Lower leg skin (tissue), 4 donors: ENCODE data around the gene SEMA3B. TPM values are rescaled to one million over a fixed set of nuclear protein-coding genes. Genes with fewer than 3 reads are reported as not detected.

Experiments used
- DNase-seq, 2 donors: peaks; one replicate each; pipeline ENCODE4 v3.0.0-alpha.2; 2019; ENCODE audit warnings: low spot score in 2 of 2
- H3K4me3 ChIP-seq: fragments of 200-600 bp; sonication (generic); 2 replicates; pipeline ENCODE4 v1.5.1; 2017; ENCODE audit warnings: mild to moderate bottlenecking, low read depth; ENCODE audit not compliant: poor library complexity, severe bottlenecking
- CTCF ChIP-seq, 3 donors: fragments of 450-650 bp; IDR thresholded peaks; one replicate each; pipeline ENCODE4 v1.5.1; 2016; ENCODE audit warnings: antibody characterized with exemption in 3 of 3, mild to moderate bottlenecking in 3 of 3, moderate library complexity in 2 of 3
- POLR2A ChIP-seq, 2 donors: fragments of 450-650 bp; IDR thresholded peaks; one replicate each; pipeline ENCODE4 v1.6.1; 2016 to 2017; ENCODE audit warnings: antibody characterized with exemption in 2 of 2, mild to moderate bottlenecking in 1 of 2, moderate library complexity in 1 of 2
- WGBS, 2 donors: methylation state at CpG; one replicate each; pipeline ENCODE4 v1.1.5; 2018; 5-methylcytosine and 5-hydroxymethylcytosine counted together
- intact Hi-C: fragments of 100-400 bp; cut with DNase I; formaldehyde crosslinking; loops from one replicate; pipeline ENCODE4 v1.15.0; 2023; ENCODE audit warnings: low total_unique reads
- total RNA-seq, 4 donors: library from RNA; depleted of rRNA; stranded (reverse); fragments of >200 nt; gene quantifications; one replicate each; pipeline ENCODE4 v1.1.0, GENCODE V29; 2016

Gene SEMA3B
- total RNA-seq, 4 donors from 2014 or later = 1.1 to 7.2 (median 3.3) TPM

GRCh38 chr3:50239649-50240048 lies 29.3 kb upstream of the SEMA3B start:
- WGBS, 2 donors = 73 to 80% methylated on average over 4 of the region's 4 CpGs

GRCh38 chr3:50241163-50241562 lies 27.8 kb upstream of the SEMA3B start:
- H3K4me3 ChIP-seq = no peak overlapping the region
- no peak for TF ChIP-seq POLR2A (IDR thresholded peaks at IDR 0.05)
- TF ChIP-seq CTCF (IDR thresholded peaks at IDR 0.05) = no peak
- intact Hi-C loops = no loop called here
- 48 to 54% methylated on average over 4 of the region's 4 CpGs for WGBS, 2 donors
- DNase-seq = no peak

More at GRCh38 chr3:50239649-50240048, 29.3 kb upstream of the SEMA3B start:
- intact Hi-C loops = no loop called here
- TF ChIP-seq POLR2A (IDR thresholded peaks at IDR 0.05) = no peak
- TF ChIP-seq CTCF (IDR thresholded peaks at IDR 0.05) = no peak
- no peak overlapping the region for H3K4me3 ChIP-seq
- DNase-seq = no peak

GRCh38 chr3:50241713-50242380 lies 27.1 kb upstream of the SEMA3B start:
- intact Hi-C loops = no loop called here
- no peak for TF ChIP-seq POLR2A (IDR thresholded peaks at IDR 0.05)
- no peak for TF ChIP-seq CTCF (IDR thresholded peaks at IDR 0.05)
- no peak for DNase-seq
- no peak overlapping the region for H3K4me3 ChIP-seq
- 50 to 62% methylated on average over 7 of the region's 7 CpGs for WGBS, 2 donors

- intact Hi-C loops = no loop called here
- no peak overlapping the region for H3K4me3 ChIP-seq
- 28 to 29% methylated on average over 3 of the region's 3 CpGs for WGBS, 2 donors
- no peak for DNase-seq
- TF ChIP-seq POLR2A (IDR thresholded peaks at IDR 0.05) (no peak), CTCF (IDR thresholded peaks at IDR 0.05) (no peak)
Observed at GRCh38 chr3:50242381-50242770, 26.6 kb upstream of the SEMA3B start.

DNA sequence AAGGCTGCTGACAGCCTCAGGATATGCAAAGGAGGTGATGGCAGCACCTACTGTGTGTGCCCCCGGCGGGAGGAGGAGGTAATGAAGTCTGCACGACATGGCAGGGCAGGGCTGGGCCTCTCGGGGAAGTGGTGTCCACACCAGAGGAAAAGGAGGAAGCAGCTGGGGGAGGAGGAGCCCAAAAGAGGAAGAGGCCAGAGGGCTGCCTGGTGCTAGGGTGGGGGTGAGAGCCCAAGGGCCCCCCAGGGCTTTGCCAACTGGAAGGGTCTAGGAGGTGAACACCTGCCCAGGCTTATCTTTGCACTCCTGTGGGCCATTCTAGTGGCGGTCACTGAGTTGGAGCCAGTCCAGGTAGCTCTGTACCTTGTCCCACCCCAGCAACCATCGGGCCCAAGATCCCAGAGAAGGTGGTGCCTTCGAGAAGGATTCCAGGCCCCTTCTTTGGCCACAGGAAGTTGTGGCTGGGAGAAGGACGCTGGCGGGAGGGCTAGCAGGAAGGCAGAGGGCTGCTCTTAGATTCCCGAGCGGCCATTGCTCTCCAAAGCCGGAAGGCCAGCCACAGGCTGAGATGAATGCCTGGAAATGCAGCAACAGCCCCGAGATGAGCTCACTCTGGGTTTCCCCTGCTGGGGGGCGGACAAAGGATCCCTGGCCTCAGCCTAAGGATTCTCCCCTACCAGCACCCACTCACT lies 25.9 kb upstream of the SEMA3B start:
- TF ChIP-seq CTCF (IDR thresholded peaks at IDR 0.05) = no peak
- TF ChIP-seq POLR2A (IDR thresholded peaks at IDR 0.05) = no peak
- intact Hi-C loops = no loop called here
- peak; percentile 69 to 93 for DNase-seq
- 42 to 49% methylated on average over 14 of the region's 14 CpGs for WGBS, 2 donors
- no peak overlapping the region for H3K4me3 ChIP-seq
